ENCODE measurements around the gene ADIPOR1. TPM values are rescaled to one million over a fixed set of nuclear protein-coding genes. Genes with fewer than 3 reads are reported as not detected.
"Not testable (repeated sequence)": the region's sequence is repeated elsewhere in the genome, so short reads cannot be mapped to it uniquely, and the experiment has no call there.

The ADIPOR1 gene
- total RNA-seq, 1 experiment from 2014 or later: 79.1 TPM

DNA sequence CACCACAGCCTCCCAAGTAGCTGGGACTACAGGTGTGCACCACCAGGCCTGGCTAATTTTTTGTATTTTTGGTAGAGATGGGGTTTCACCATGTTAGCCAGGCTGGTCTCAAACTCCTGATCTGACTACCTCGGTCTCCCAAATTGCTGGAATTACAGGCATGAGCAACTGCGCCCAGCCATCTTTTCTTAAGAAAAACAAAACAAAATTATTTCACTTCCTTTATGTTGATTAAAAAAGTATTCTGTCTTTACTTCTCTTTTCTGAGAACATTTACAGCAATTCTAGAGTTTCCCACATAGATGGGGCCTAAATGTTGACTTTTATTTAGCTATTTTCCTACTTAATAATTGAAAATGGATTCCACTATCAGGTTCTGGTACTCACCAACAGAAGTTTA lies 31.8 kb upstream of the ADIPOR1 start:
- ChIA-PET POLR2A (ENCODE audit: low non-redundant PET) (no interaction called here), CTCF (no interaction called here)
- H3K36me3 ChIP-seq (ENCODE audit: insufficient read depth, low read length, poor library complexity, severe bottlenecking): no peaks in the 10 kb centered on the region
- TF ChIP-seq, protein P1, sequence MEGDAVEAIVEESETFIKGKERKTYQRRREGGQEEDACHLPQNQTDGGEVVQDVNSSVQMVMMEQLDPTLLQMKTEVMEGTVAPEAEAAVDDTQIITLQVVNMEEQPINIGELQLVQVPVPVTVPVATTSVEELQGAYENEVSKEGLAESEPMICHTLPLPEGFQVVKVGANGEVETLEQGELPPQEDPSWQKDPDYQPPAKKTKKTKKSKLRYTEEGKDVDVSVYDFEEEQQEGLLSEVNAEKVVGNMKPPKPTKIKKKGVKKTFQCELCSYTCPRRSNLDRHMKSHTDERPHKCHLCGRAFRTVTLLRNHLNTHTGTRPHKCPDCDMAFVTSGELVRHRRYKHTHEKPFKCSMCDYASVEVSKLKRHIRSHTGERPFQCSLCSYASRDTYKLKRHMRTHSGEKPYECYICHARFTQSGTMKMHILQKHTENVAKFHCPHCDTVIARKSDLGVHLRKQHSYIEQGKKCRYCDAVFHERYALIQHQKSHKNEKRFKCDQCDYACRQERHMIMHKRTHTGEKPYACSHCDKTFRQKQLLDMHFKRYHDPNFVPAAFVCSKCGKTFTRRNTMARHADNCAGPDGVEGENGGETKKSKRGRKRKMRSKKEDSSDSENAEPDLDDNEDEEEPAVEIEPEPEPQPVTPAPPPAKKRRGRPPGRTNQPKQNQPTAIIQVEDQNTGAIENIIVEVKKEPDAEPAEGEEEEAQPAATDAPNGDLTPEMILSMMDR (conservative IDR thresholded peaks at IDR 0.05; ENCODE audit: low read depth, low read length): no peak
- TF ChIP-seq EZH2 (IDR thresholded peaks at IDR 0.05; ENCODE audit: borderline replicate concordance, low read depth, low read length, poor library complexity, severe bottlenecking): no peak
- H3K9me3 ChIP-seq (ENCODE audit: low read depth, low read length, poor library complexity, severe bottlenecking): no peaks in the 10 kb centered on the region
- no peak overlapping the region for H3K4me3 ChIP-seq (ENCODE audit: low read depth, low read length, poor library complexity, severe bottlenecking)
- H3K27ac ChIP-seq (ENCODE audit: low read depth, low read length, poor library complexity, severe bottlenecking): no peak overlapping the region
- no TSS peak for BruUV-seq (replicated peaks)
- H3K4me1 ChIP-seq (ENCODE audit: insufficient read depth, low read length, poor library complexity, severe bottlenecking): no peaks in the 10 kb centered on the region
- peaks cover 27% of the 10 kb centered on the region for H3K27me3 ChIP-seq (replicated peaks; ENCODE audit: insufficient read depth, low read depth, low read length, poor library complexity)
- intact Hi-C loops (cut with micrococcal nuclease; ENCODE audit: unreplicated experiment): loop anchor here (10.0 kb wide), 3 partner anchors 115 to 525 kb away; no protein-coding TSS in a partner anchor
- DNase-seq (ENCODE audit: low spot score): no peak

DNA sequence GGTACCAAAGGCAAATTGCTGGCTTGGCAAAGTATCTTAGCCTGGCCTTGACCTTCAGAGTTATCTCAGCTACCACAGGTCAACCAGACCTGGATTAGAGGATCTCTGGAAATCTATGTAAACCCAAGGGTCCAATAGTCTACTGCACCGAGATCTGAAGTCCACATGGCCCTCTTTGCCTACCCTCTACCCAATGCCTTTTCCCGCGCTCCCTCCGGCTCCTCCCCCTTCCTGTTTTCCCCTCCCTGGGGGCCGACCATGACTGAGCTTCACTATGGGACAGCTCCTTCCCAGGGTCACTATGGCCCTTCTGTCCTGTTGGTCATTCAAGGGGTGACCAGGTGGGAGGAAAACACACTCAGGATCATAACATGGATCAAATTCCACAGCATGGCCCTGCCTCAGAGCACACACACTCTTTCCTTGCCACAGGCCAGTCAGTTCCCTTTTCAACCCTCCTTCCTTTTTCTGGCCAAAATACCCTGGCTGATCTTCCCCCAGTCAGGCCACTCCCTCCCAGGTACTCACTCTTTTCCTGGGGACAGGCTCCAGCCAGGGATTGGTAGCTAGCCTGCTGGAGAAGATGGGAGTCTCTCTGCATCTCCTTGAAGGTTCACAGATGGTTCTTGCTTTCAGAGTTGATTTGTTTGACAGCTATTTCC lies 29.9 kb upstream of the ADIPOR1 start:
- H3K4me3 ChIP-seq (ENCODE audit: low read depth, low read length, poor library complexity, severe bottlenecking): no peak overlapping the region
- POLR2A ChIA-PET (ENCODE audit: low non-redundant PET): no interaction called here
- H3K27me3 ChIP-seq (replicated peaks; ENCODE audit: insufficient read depth, low read depth, low read length, poor library complexity): peaks cover 24% of the 10 kb centered on the region
- H3K4me1 ChIP-seq (ENCODE audit: insufficient read depth, low read length, poor library complexity, severe bottlenecking): no peaks in the 10 kb centered on the region
- CTCF ChIA-PET: interaction anchor here (0.8 kb wide), 1 partner anchor 162 kb away, joined by 4 read pairs; no protein-coding TSS in a partner anchor
- H3K27ac ChIP-seq (ENCODE audit: low read depth, low read length, poor library complexity, severe bottlenecking): no peak overlapping the region
- no peak for TF ChIP-seq EZH2 (IDR thresholded peaks at IDR 0.05; ENCODE audit: borderline replicate concordance, low read depth, low read length, poor library complexity, severe bottlenecking)
- TF ChIP-seq, protein P1 (conservative IDR thresholded peaks at IDR 0.05; ENCODE audit: low read depth, low read length): no peak
- no peak for DNase-seq (ENCODE audit: low spot score)
- H3K36me3 ChIP-seq (ENCODE audit: insufficient read depth, low read length, poor library complexity, severe bottlenecking): no peaks in the 10 kb centered on the region
- intact Hi-C loops (cut with micrococcal nuclease; ENCODE audit: unreplicated experiment): no loop called here
- no peaks in the 10 kb centered on the region for H3K9me3 ChIP-seq (ENCODE audit: low read depth, low read length, poor library complexity, severe bottlenecking)
- BruUV-seq (replicated peaks): no TSS peak

DNA sequence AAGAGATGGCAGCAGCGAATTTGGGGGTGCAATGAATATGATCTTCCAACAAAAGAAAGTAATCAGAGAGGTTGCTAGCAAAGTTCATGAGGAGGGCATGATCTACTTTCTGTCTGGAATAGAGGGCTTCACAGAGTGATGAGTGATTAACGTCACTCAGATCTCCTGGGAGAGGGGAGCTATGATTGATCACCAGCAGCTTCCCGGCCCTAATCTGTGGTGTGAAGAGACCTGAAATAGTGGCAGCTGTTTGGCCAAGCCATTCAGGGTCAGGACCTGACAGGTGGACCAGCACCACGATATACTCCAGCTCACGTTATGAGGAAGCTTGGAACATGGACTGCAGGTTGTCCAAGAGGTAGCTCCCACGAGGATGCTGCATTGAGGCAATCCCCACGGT lies 29.1 kb upstream of the ADIPOR1 start:
- no peak for TF ChIP-seq EZH2 (IDR thresholded peaks at IDR 0.05; ENCODE audit: borderline replicate concordance, low read depth, low read length, poor library complexity, severe bottlenecking)
- TF ChIP-seq, protein P1 (conservative IDR thresholded peaks at IDR 0.05; ENCODE audit: low read depth, low read length): no peak
- peaks cover 16% of the 10 kb centered on the region for H3K27me3 ChIP-seq (replicated peaks; ENCODE audit: insufficient read depth, low read depth, low read length, poor library complexity)
- H3K4me3 ChIP-seq (ENCODE audit: low read depth, low read length, poor library complexity, severe bottlenecking): no peak overlapping the region
- H3K36me3 ChIP-seq (ENCODE audit: insufficient read depth, low read length, poor library complexity, severe bottlenecking): no peaks in the 10 kb centered on the region
- no peaks in the 10 kb centered on the region for H3K4me1 ChIP-seq (ENCODE audit: insufficient read depth, low read length, poor library complexity, severe bottlenecking)
- no peak overlapping the region for H3K27ac ChIP-seq (ENCODE audit: low read depth, low read length, poor library complexity, severe bottlenecking)
- POLR2A ChIA-PET (ENCODE audit: low non-redundant PET): no interaction called here
- DNase-seq (ENCODE audit: low spot score): no peak
- no peaks in the 10 kb centered on the region for H3K9me3 ChIP-seq (ENCODE audit: low read depth, low read length, poor library complexity, severe bottlenecking)
- no TSS peak for BruUV-seq (replicated peaks)
- CTCF ChIA-PET: interaction anchor here (0.8 kb wide), 1 partner anchor 161 kb away, joined by 4 read pairs; no protein-coding TSS in a partner anchor
- intact Hi-C loops (cut with micrococcal nuclease; ENCODE audit: unreplicated experiment): no loop called here

DNA sequence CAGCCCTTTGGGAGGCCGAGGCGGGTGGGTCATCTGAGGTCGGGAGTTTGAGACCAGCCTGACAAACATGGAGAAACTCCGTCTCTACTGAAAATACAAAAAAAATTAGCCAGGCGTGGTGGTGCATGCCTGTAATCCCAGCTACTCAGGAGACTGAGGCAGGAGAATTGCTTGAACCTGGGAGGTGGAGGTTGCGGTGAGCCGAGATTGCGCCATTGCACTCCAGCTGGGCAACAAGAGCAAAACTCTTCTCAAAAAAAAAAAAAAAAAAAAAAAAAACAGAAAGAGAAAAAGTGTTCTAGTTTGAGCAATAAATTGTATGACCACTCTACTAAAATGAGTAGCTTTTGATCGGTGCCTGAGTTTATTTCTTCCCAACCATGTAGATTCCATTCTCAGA lies 28.0 kb upstream of the ADIPOR1 start:
- H3K27me3 ChIP-seq (replicated peaks; ENCODE audit: insufficient read depth, low read depth, low read length, poor library complexity); CTCF ChIA-PET; DNase-seq (ENCODE audit: low spot score); H3K4me1 ChIP-seq (ENCODE audit: insufficient read depth, low read length, poor library complexity, severe bottlenecking); intact Hi-C loops (cut with micrococcal nuclease; ENCODE audit: unreplicated experiment); H3K36me3 ChIP-seq (ENCODE audit: insufficient read depth, low read length, poor library complexity, severe bottlenecking); H3K27ac ChIP-seq (ENCODE audit: low read depth, low read length, poor library complexity, severe bottlenecking); H3K4me3 ChIP-seq (ENCODE audit: low read depth, low read length, poor library complexity, severe bottlenecking); BruUV-seq (replicated peaks); H3K9me3 ChIP-seq (ENCODE audit: low read depth, low read length, poor library complexity, severe bottlenecking); POLR2A ChIA-PET (ENCODE audit: low non-redundant PET): not testable (repeated sequence)
